22Rv1 (cell line): Measurements from ENCODE around the gene RNASE1.

Experiments used
- ZFX ChIP-seq: fragments of 450-650 bp; IDR thresholded peaks from 2 replicates; pipeline ENCODE4 v1.6.1; 2017; ENCODE audit warnings: antibody characterized with exemption, borderline replicate concordance
- TF ChIP-seq, protein P1 (sequence below): fragments of 450-650 bp; IDR thresholded peaks from 2 replicates; pipeline ENCODE4 v1.5.1; 2017; ENCODE audit warnings: mild to moderate bottlenecking

GRCh38 chr14:20787025-20787424 lies 15.6 kb downstream of the RNASE1 start:
- TF ChIP-seq, protein P1, sequence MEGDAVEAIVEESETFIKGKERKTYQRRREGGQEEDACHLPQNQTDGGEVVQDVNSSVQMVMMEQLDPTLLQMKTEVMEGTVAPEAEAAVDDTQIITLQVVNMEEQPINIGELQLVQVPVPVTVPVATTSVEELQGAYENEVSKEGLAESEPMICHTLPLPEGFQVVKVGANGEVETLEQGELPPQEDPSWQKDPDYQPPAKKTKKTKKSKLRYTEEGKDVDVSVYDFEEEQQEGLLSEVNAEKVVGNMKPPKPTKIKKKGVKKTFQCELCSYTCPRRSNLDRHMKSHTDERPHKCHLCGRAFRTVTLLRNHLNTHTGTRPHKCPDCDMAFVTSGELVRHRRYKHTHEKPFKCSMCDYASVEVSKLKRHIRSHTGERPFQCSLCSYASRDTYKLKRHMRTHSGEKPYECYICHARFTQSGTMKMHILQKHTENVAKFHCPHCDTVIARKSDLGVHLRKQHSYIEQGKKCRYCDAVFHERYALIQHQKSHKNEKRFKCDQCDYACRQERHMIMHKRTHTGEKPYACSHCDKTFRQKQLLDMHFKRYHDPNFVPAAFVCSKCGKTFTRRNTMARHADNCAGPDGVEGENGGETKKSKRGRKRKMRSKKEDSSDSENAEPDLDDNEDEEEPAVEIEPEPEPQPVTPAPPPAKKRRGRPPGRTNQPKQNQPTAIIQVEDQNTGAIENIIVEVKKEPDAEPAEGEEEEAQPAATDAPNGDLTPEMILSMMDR, result no peak
- TF ChIP-seq ZFX, result no peak
